GM12878 (cell line): ENCODE measurements around the gene STK16. TPM values are rescaled to one million over a fixed set of nuclear protein-coding genes. Genes with fewer than 3 reads are reported as not detected.
A peak's percentile ranks its signal among the peaks of the same experiment; 100 is the strongest.

Experiments used
- BACH1 ChIP-seq: fragments of 450-650 bp; IDR thresholded peaks from 2 replicates; pipeline ENCODE4 v1.6.1; 2017; ENCODE audit warnings: mild to moderate bottlenecking, borderline replicate concordance
- BMI1 ChIP-seq: fragments of 450-650 bp; IDR thresholded peaks from 2 replicates; pipeline ENCODE4 v1.6.1; 2016; ENCODE audit warnings: mild to moderate bottlenecking, moderate library complexity, borderline replicate concordance
- EGR1 ChIP-seq, 2 experiments: IDR thresholded peaks; 1 replicate in 1 of 2; 2 replicates in 1 of 2; pipeline ENCODE4 v1.6.1; 2011 to 2012; ENCODE audit warnings: low read depth in 2 of 2, low read length in 2 of 2, borderline replicate concordance in 1 of 2, mild to moderate bottlenecking in 1 of 2, moderate library complexity in 1 of 2
- ETV6 ChIP-seq, 2 experiments: fragments of 450-650 bp in 1 of 2; IDR thresholded peaks in 1 of 2; conservative IDR thresholded peaks in 1 of 2; 2 replicates each; pipeline ENCODE4 v1.6.1; 2014; ENCODE audit warnings: antibody characterized with exemption in 1 of 2, borderline replicate concordance in 1 of 2, low read depth in 1 of 2, mild to moderate bottlenecking in 1 of 2, moderate library complexity in 1 of 2
- IKZF2 ChIP-seq, 2 experiments: fragments of 450-650 bp; IDR thresholded peaks; 2 replicates each; pipeline ENCODE4 v1.6.1; 2017; ENCODE audit warnings: mild to moderate bottlenecking in 2 of 2, moderate library complexity in 2 of 2
- MXI1 ChIP-seq: fragments of 150-350 bp; IDR thresholded peaks from 2 replicates; pipeline ENCODE4 v1.6.1; 2011; ENCODE audit warnings: low read depth, mild to moderate bottlenecking, inconsistent platforms, low read length, improper control_type of control experiment
- NFYB ChIP-seq: IDR thresholded peaks from 2 replicates; pipeline ENCODE4 v1.6.1; 2011; ENCODE audit warnings: low read depth, mild to moderate bottlenecking, low read length, improper control_type of control experiment, moderate library complexity; ENCODE audit not compliant: insufficient read depth
- NR2C2 ChIP-seq: IDR thresholded peaks from 2 replicates; pipeline ENCODE4 v1.6.1; 2011; ENCODE audit warnings: borderline replicate concordance, low read depth; ENCODE audit not compliant: control insufficient read depth, insufficient read length
- PML ChIP-seq: IDR thresholded peaks from 2 replicates; pipeline ENCODE4 v1.6.1; 2012; ENCODE audit warnings: low read length, inconsistent platforms
- POLR2A ChIP-seq: IDR thresholded peaks from 2 replicates; pipeline ENCODE4 v1.6.1; 2011; ENCODE audit warnings: low read depth, mild to moderate bottlenecking, low read length
- RELA ChIP-seq: fragments of 450-650 bp; IDR thresholded peaks from 2 replicates; pipeline ENCODE4 v1.8.0; 2014; ENCODE audit warnings: borderline replicate concordance; ENCODE audit not compliant: partially characterized antibody
- RFX5 ChIP-seq: IDR thresholded peaks from 2 replicates; pipeline ENCODE4 v1.6.1; 2011; ENCODE audit warnings: low read depth, low read length, improper control_type of control experiment
- SUZ12 ChIP-seq: fragments of 200-600 bp; sonication (generic); IDR thresholded peaks from one replicate; pipeline ENCODE4 v1.6.1; 2018; ENCODE audit warnings: antibody characterized with exemption, mild to moderate bottlenecking; ENCODE audit not compliant: unreplicated experiment
- USF1 ChIP-seq: IDR thresholded peaks from 2 replicates; pipeline ENCODE4 v1.6.1; 2011; ENCODE audit warnings: borderline replicate concordance, low read depth, mild to moderate bottlenecking, moderate library complexity, mixed read lengths, low read length; ENCODE audit not compliant: insufficient read depth; ENCODE audit errors: extremely low read length
- YY1 ChIP-seq: IDR thresholded peaks from 2 replicates; pipeline ENCODE4 v1.6.1; 2011; ENCODE audit warnings: low read depth, mild to moderate bottlenecking, low read length
- ZNF207 ChIP-seq: fragments of 450-650 bp; IDR thresholded peaks from 2 replicates; pipeline ENCODE4 v1.6.1; 2014; ENCODE audit warnings: antibody characterized with exemption, mild to moderate bottlenecking, borderline replicate concordance
- ZNF384 ChIP-seq: IDR thresholded peaks from 2 replicates; pipeline ENCODE4 v1.6.1; 2012; ENCODE audit warnings: low read depth, mild to moderate bottlenecking, low read length, improper control_type of control experiment, borderline replicate concordance
- polyA plus RNA-seq, 11 experiments: library from polyadenylated mRNA; depleted of rRNA in 4 of 11; unstranded in 6 of 11; stranded (reverse) in 5 of 11; fragments of >200 nt; fragmentation: Nextera tagmentation in 4 of 11; fragmentation: Illumina TruSeq in 1 of 11; extraction: Ambion mirVana in 4 of 11; extraction: Trizol in 1 of 11; gene quantifications; 1 replicate in 1 of 11; 2 replicates in 10 of 11; pipeline versions ENCODE4 v1.2.1 to v1.2.3, GENCODE V29; 2011 to 2016; ENCODE audit warnings: inconsistent platforms in 2 of 11, missing spikeins in 2 of 11, low read depth in 1 of 11
- total RNA-seq, 4 experiments: library from RNA; depleted of rRNA in 3 of 4; stranded (reverse); fragments of >200 nt in 3 of 4; fragmentation: Illumina TruSeq in 1 of 4; extraction: Trizol in 1 of 4; gene quantifications; 2 replicates each; pipeline versions ENCODE4 v1.2.1 to v1.2.3, GENCODE V29; 2013 to 2021
- TF ChIP-seq, protein P1 (sequence below), 3 experiments: IDR thresholded peaks in 2 of 3; conservative IDR thresholded peaks in 1 of 3; 2 replicates each; pipeline ENCODE4 v1.5.1; 2011; ENCODE audit warnings: low read depth in 3 of 3, low read length in 3 of 3, mild to moderate bottlenecking in 3 of 3, control low read depth in 2 of 3, moderate library complexity in 2 of 3, inconsistent platforms in 1 of 3, mixed read lengths in 1 of 3; ENCODE audit not compliant: control insufficient read depth in 2 of 3, insufficient read depth in 1 of 3; ENCODE audit errors: extremely low read depth in 1 of 3
- TF ChIP-seq, protein P2 (sequence below): fragments of 450-650 bp; IDR thresholded peaks from 2 replicates; pipeline ENCODE4 v1.6.1; 2016; ENCODE audit warnings: mild to moderate bottlenecking
- TF ChIP-seq, protein P3 (sequence below): fragments of 450-650 bp; IDR thresholded peaks from 2 replicates; pipeline ENCODE4 v1.6.1; 2018; ENCODE audit warnings: mild to moderate bottlenecking, low read depth, moderate library complexity; ENCODE audit not compliant: partially characterized antibody

Gene STK16
- total and polyA plus RNA-seq, 10 of the 15 experiments (the other 5 are each of a cell fraction or from before 2014, with no cell fraction given) = 4.3 to 50.1 (median 17.9) TPM

GRCh38 chr2:219279916-219280516 is 34.7 kb downstream of the STK16 start (continued):
- TF ChIP-seq, protein P1, sequence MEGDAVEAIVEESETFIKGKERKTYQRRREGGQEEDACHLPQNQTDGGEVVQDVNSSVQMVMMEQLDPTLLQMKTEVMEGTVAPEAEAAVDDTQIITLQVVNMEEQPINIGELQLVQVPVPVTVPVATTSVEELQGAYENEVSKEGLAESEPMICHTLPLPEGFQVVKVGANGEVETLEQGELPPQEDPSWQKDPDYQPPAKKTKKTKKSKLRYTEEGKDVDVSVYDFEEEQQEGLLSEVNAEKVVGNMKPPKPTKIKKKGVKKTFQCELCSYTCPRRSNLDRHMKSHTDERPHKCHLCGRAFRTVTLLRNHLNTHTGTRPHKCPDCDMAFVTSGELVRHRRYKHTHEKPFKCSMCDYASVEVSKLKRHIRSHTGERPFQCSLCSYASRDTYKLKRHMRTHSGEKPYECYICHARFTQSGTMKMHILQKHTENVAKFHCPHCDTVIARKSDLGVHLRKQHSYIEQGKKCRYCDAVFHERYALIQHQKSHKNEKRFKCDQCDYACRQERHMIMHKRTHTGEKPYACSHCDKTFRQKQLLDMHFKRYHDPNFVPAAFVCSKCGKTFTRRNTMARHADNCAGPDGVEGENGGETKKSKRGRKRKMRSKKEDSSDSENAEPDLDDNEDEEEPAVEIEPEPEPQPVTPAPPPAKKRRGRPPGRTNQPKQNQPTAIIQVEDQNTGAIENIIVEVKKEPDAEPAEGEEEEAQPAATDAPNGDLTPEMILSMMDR (IDR thresholded peaks at IDR 0.05 in 2 of 3, conservative IDR thresholded peaks at IDR 0.05 in 1 of 3; ENCODE audit: control insufficient read depth in 2 of 3, extremely low read depth in 1 of 3, insufficient read depth in 1 of 3, low read depth in 3 of 3, low read length in 3 of 3) = peak in 1 of 3 experiments; percentile 25; a peak in 3 of 6 replicates
- TF ChIP-seq RELA (no peak), NR2C2 (no peak), MXI1 (no peak), ZNF207 (no peak), EGR1 (IDR thresholded peaks at IDR 0.05; ENCODE audit: borderline replicate concordance in 1 of 2, low read depth in 2 of 2, low read length in 2 of 2) (no peak), RFX5 (no peak), NFYB (no peak), PML (no peak), BACH1 (no peak), POLR2A (no peak), ETV6 (conservative IDR thresholded peaks at IDR 0.05 in 1 of 2, IDR thresholded peaks at IDR 0.05 in 1 of 2; ENCODE audit: borderline replicate concordance in 1 of 2, low read depth in 1 of 2) (no peak), ZNF384 (no peak), USF1 (no peak), IKZF2 (IDR thresholded peaks at IDR 0.05) (no peak), SUZ12 (no peak), YY1 (no peak), BMI1 (no peak)
- TF ChIP-seq, protein P2, sequence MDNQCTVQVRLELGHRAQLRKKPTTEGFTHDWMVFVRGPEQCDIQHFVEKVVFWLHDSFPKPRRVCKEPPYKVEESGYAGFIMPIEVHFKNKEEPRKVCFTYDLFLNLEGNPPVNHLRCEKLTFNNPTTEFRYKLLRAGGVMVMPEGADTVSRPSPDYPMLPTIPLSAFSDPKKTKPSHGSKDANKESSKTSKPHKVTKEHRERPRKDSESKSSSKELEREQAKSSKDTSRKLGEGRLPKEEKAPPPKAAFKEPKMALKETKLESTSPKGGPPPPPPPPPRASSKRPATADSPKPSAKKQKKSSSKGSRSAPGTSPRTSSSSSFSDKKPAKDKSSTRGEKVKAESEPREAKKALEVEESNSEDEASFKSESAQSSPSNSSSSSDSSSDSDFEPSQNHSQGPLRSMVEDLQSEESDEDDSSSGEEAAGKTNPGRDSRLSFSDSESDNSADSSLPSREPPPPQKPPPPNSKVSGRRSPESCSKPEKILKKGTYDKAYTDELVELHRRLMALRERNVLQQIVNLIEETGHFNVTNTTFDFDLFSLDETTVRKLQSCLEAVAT = peak; percentile 56
- TF ChIP-seq, protein P3, sequence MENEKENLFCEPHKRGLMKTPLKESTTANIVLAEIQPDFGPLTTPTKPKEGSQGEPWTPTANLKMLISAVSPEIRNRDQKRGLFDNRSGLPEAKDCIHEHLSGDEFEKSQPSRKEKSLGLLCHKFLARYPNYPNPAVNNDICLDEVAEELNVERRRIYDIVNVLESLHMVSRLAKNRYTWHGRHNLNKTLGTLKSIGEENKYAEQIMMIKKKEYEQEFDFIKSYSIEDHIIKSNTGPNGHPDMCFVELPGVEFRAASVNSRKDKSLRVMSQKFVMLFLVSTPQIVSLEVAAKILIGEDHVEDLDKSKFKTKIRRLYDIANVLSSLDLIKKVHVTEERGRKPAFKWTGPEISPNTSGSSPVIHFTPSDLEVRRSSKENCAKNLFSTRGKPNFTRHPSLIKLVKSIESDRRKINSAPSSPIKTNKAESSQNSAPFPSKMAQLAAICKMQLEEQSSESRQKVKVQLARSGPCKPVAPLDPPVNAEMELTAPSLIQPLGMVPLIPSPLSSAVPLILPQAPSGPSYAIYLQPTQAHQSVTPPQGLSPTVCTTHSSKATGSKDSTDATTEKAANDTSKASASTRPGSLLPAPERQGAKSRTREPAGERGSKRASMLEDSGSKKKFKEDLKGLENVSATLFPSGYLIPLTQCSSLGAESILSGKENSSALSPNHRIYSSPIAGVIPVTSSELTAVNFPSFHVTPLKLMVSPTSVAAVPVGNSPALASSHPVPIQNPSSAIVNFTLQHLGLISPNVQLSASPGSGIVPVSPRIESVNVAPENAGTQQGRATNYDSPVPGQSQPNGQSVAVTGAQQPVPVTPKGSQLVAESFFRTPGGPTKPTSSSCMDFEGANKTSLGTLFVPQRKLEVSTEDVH = peak; percentile 28
